ENCODE measurements around the gene DCAF16. TPM values are rescaled to one million over a fixed set of nuclear protein-coding genes. Genes with fewer than 3 reads are reported as not detected.

DCAF16 gene
- total RNA-seq, 1 experiment from 2014 or later, result 34.8 TPM

GRCh38 chr4:17794730-17795129 lies 15.8 kb downstream of the DCAF16 start:
- no peak overlapping the region for H3K4me3 Mint-ChIP-seq (ENCODE audit: low read depth, unreplicated experiment)
- H3K27ac Mint-ChIP-seq (ENCODE audit: unreplicated experiment), result no peak overlapping the region
- intact Hi-C loops (cut with micrococcal nuclease; ENCODE audit: unreplicated experiment), result no loop called here
- no peaks in the 10 kb centered on the region for H3K9me3 Mint-ChIP-seq (ENCODE audit: low read depth, unreplicated experiment)
- no peaks in the 10 kb centered on the region for H3K4me1 Mint-ChIP-seq (ENCODE audit: low read depth, unreplicated experiment)
- no peak for DNase-seq
- CTCF ChIA-PET, result no interaction called here
- BruUV-seq (replicated peaks), result no TSS peak
- TF ChIP-seq CTCF (IDR thresholded peaks at IDR 0.05; ENCODE audit: unreplicated experiment), result no peak
- no peaks in the 10 kb centered on the region for H3K27me3 Mint-ChIP-seq (ENCODE audit: unreplicated experiment)
- H3K36me3 Mint-ChIP-seq (ENCODE audit: insufficient read depth, unreplicated experiment), result no peaks in the 10 kb centered on the region

GRCh38 chr4:17788956-17789355 lies 21.6 kb downstream of the DCAF16 start:
- TF ChIP-seq CTCF (IDR thresholded peaks at IDR 0.05; ENCODE audit: unreplicated experiment), result no peak
- BruUV-seq (replicated peaks), result no TSS peak
- Mint-ChIP-seq H3K9me3 (ENCODE audit: low read depth, unreplicated experiment) (no peaks in the 10 kb centered on the region), H3K4me1 (ENCODE audit: low read depth, unreplicated experiment) (no peaks in the 10 kb centered on the region), H3K36me3 (ENCODE audit: insufficient read depth, unreplicated experiment) (no peaks in the 10 kb centered on the region), H3K27me3 (ENCODE audit: unreplicated experiment) (no peaks in the 10 kb centered on the region), H3K27ac (ENCODE audit: unreplicated experiment) (no peak overlapping the region), H3K4me3 (ENCODE audit: low read depth, unreplicated experiment) (no peak overlapping the region)
- no peak for DNase-seq
- intact Hi-C loops (cut with micrococcal nuclease; ENCODE audit: unreplicated experiment), result loop anchor here (5.0 kb wide), 1 partner anchor 242 kb away; no protein-coding TSS in a partner anchor
- CTCF ChIA-PET, result no interaction called here

- H3K36me3 Mint-ChIP-seq (ENCODE audit: insufficient read depth, unreplicated experiment), result no peaks in the 10 kb centered on the region
- intact Hi-C loops (cut with micrococcal nuclease; ENCODE audit: unreplicated experiment), result loop anchor here (5.0 kb wide), 1 partner anchor 240 kb away; no protein-coding TSS in a partner anchor
- H3K27ac Mint-ChIP-seq (ENCODE audit: unreplicated experiment), result no peak overlapping the region
These were observed 23.2 kb downstream of the DCAF16 start for GRCh38 chr4:17787315-17787714.

GRCh38 chr4:17786567-17786966 lies 24.0 kb downstream of the DCAF16 start:
- Mint-ChIP-seq H3K36me3 (ENCODE audit: insufficient read depth, unreplicated experiment) (no peaks in the 10 kb centered on the region), H3K27ac (ENCODE audit: unreplicated experiment) (no peak overlapping the region), H3K27me3 (ENCODE audit: unreplicated experiment) (peaks cover 6% of the 10 kb centered on the region), H3K4me3 (ENCODE audit: low read depth, unreplicated experiment) (no peak overlapping the region), H3K9me3 (ENCODE audit: low read depth, unreplicated experiment) (peaks cover 3% of the 10 kb centered on the region), H3K4me1 (ENCODE audit: low read depth, unreplicated experiment) (no peaks in the 10 kb centered on the region)
- TF ChIP-seq CTCF (IDR thresholded peaks at IDR 0.05; ENCODE audit: unreplicated experiment), result no peak
- BruUV-seq (replicated peaks), result no TSS peak
- CTCF ChIA-PET, result interaction anchor here (0.8 kb wide), 1 partner anchor 237 kb away, joined by 3 read pairs; no protein-coding TSS in a partner anchor
- intact Hi-C loops (cut with micrococcal nuclease; ENCODE audit: unreplicated experiment), result loop anchor here (5.0 kb wide), 1 partner anchor 239 kb away; no protein-coding TSS in a partner anchor
- no peak for DNase-seq

More at GRCh38 chr4:17787315-17787714, 23.2 kb downstream of the DCAF16 start:
- Mint-ChIP-seq H3K4me1 (ENCODE audit: low read depth, unreplicated experiment) (no peaks in the 10 kb centered on the region), H3K4me3 (ENCODE audit: low read depth, unreplicated experiment) (no peak overlapping the region), H3K9me3 (ENCODE audit: low read depth, unreplicated experiment) (no peaks in the 10 kb centered on the region), H3K27me3 (ENCODE audit: unreplicated experiment) (no peaks in the 10 kb centered on the region)
- CTCF ChIA-PET, result no interaction called here
- BruUV-seq (replicated peaks), result no TSS peak
- DNase-seq, result no peak
- TF ChIP-seq CTCF (IDR thresholded peaks at IDR 0.05; ENCODE audit: unreplicated experiment), result no peak

Measured in Calu3 (cell line).